Skeletal muscle satellite cell (primary cell): ENCODE measurements around the gene ADAMTS6.

Experiments used
- H3K27me3 ChIP-seq: 2 replicates; pipeline ENCODE4 v1.7.0; 2013; ENCODE audit warnings: low read length; ENCODE audit not compliant: control insufficient read depth, insufficient read depth
- H3K36me3 ChIP-seq: 2 replicates; pipeline ENCODE4 v1.7.0; 2013; ENCODE audit warnings: mild to moderate bottlenecking, control low read depth, low read length; ENCODE audit not compliant: insufficient read depth
- H3K4me1 ChIP-seq: 2 replicates; pipeline ENCODE4 v1.7.0; 2013; ENCODE audit warnings: low read length; ENCODE audit not compliant: control insufficient read depth, insufficient read depth
- H3K4me2 ChIP-seq: 2 replicates; pipeline ENCODE4 v1.7.0; 2013; ENCODE audit warnings: mild to moderate bottlenecking, low read length
- H3K4me3 ChIP-seq: 2 replicates; pipeline ENCODE4 v1.7.0; 2013; ENCODE audit warnings: low read length
- H3K9ac ChIP-seq: 2 replicates; pipeline ENCODE4 v1.7.0; 2013; ENCODE audit warnings: mild to moderate bottlenecking, low read depth, low read length, moderate library complexity
- H3K9me3 ChIP-seq: replicated peaks from 2 replicates; pipeline ENCODE4 v1.7.0; 2013; ENCODE audit warnings: mild to moderate bottlenecking, control low read depth, low read length

Gene ADAMTS6

DNA sequence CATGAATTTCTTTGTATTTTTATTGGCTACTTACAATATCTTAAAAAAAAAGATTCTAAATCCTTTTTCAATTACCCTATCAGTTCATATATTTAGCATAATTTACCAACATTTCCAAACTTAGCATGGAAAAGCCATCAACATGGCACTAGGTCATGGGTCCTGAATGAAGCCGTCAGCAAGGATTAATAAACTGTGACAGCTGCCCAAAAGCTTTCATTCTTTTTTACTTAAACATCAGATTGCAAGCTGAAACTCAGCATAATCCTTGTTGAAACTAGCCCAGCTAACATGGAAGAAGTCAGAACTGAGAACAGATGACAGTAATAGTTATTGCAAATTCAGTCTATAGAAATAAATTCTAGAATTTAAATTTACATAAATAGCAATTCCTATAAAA is 209.8 kb downstream of the ADAMTS6 start:
- Histone ChIP-seq H3K9ac (no peak overlapping the region), H3K9me3 (no peaks in the 10 kb centered on the region), H3K36me3 (peaks cover 29% of the 10 kb centered on the region), H3K27me3 (no peaks in the 10 kb centered on the region), H3K4me1 (no peaks in the 10 kb centered on the region), H3K4me2 (no peak overlapping the region), H3K4me3 (no peak overlapping the region)

DNA sequence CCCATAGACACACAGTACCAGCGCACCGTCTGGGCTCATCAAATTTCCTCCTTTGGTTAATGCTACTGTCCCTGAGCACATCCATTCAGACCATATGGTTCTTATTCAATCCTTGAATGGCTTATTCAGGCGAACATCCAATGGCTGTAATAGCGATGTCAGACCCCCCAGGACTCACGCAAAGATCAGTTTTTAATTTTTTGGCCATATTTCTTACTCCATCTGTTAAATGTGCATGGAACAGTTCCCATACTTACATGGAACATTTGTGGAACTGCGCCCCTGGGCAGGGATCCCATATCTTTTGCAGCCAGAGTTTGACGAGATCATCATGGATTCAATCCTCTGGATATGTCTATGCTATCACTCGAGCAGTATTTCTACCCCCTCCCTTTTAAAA is 213.2 kb downstream of the ADAMTS6 start:
- no peaks in the 10 kb centered on the region for H3K27me3 ChIP-seq
- H3K9me3 ChIP-seq = no peaks in the 10 kb centered on the region
- no peak overlapping the region for H3K4me2 ChIP-seq
- peaks cover 34% of the 10 kb centered on the region for H3K36me3 ChIP-seq
- no peak overlapping the region for H3K9ac ChIP-seq
- H3K4me3 ChIP-seq = no peak overlapping the region
- H3K4me1 ChIP-seq = peaks cover 9% of the 10 kb centered on the region

DNA sequence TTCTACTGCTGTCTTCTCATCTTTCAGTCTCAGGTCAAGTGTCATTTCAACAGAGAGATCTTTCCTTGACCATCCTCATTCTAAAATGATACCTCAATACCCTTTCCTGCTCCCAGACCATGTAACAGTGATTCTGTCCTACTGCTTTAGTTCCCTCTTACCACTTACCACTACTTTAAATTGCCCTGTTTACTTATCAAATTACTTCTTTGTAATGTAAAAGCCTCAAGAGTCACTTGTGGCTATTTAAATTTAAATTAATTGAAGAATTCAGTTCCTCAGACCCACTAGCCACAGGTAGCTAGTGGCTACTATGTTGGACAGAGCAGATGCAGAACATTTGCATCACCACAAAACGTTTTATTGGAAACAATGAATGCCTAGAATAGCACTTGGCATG is 217.3 kb downstream of the ADAMTS6 start:
- H3K9ac ChIP-seq = no peak overlapping the region
- H3K27me3 ChIP-seq = no peaks in the 10 kb centered on the region
- no peaks in the 10 kb centered on the region for H3K9me3 ChIP-seq
- no peak overlapping the region for H3K4me3 ChIP-seq
- peaks cover 30% of the 10 kb centered on the region for H3K4me1 ChIP-seq
- peaks cover 32% of the 10 kb centered on the region for H3K36me3 ChIP-seq
- no peak overlapping the region for H3K4me2 ChIP-seq

- H3K9ac ChIP-seq = no peak overlapping the region
- H3K36me3 ChIP-seq = peaks cover 28% of the 10 kb centered on the region
- peaks cover 30% of the 10 kb centered on the region for H3K4me1 ChIP-seq
- no peaks in the 10 kb centered on the region for H3K27me3 ChIP-seq
- no peaks in the 10 kb centered on the region for H3K9me3 ChIP-seq
- no peak overlapping the region for H3K4me2 ChIP-seq
- H3K4me3 ChIP-seq = no peak overlapping the region
Measured at GRCh38 chr5:65263321-65263720, 218.4 kb downstream of the ADAMTS6 start.

- peak overlapping the region; percentile 1 for H3K4me3 ChIP-seq
Measured at GRCh38 chr5:65262649-65263059, 219.1 kb downstream of the ADAMTS6 start.

DNA sequence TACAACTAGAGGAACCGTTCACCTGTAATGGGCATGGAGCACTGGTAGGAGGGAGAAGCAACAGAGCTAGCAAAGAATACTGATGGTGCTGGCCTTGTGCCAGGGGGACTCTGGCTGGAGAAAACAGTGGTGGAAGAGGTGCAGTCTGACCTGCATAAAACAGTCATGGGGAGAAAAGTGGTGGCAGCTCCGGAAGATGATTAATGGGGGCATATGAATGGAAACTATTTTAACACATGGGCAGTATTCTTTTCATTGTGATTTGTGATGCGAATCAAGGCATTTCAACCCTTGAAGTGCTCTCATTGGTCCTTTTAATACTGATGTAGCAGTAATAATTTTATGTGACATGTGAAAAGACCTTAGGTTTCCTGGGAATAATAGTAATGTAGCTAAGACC is 219.6 kb downstream of the ADAMTS6 start:
- H3K27me3 ChIP-seq = no peaks in the 10 kb centered on the region
- H3K9ac ChIP-seq = peak overlapping the region; percentile 4
- no peaks in the 10 kb centered on the region for H3K9me3 ChIP-seq
- H3K4me3 ChIP-seq = peak overlapping the region; percentile 8
- peak overlapping the region; percentile 39 for H3K4me2 ChIP-seq
- H3K36me3 ChIP-seq = peaks cover 34% of the 10 kb centered on the region
- H3K4me1 ChIP-seq = peaks cover 30% of the 10 kb centered on the region

More at GRCh38 chr5:65262649-65263059, 219.1 kb downstream of the ADAMTS6 start:
- Histone ChIP-seq H3K9me3 (no peaks in the 10 kb centered on the region), H3K4me2 (peak overlapping the region; percentile 39), H3K9ac (peak overlapping the region; percentile 19), H3K27me3 (no peaks in the 10 kb centered on the region), H3K4me1 (peaks cover 30% of the 10 kb centered on the region), H3K36me3 (peaks cover 30% of the 10 kb centered on the region)

DNA sequence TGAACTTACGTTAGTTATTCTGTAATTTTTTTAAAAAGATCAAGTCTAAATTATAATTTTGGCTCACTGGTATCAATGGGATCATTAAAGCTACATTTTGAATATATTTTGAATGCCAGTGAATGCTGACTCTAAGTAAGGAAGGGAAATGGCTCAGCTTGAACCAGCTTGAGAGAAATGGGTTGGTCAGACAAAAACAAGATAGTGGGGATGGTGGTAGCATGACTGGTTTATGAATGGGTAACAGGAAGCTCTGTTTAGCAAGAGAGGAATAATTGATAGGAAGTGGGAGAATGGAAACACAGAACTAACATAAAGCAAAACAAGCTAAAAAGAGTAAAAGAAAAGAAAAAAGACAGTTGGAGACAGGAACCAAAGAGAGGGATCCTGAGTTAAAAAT is 220.2 kb downstream of the ADAMTS6 start:
- Histone ChIP-seq H3K27me3 (no peaks in the 10 kb centered on the region), H3K4me1 (peaks cover 30% of the 10 kb centered on the region), H3K9ac (no peak overlapping the region), H3K9me3 (no peaks in the 10 kb centered on the region), H3K4me2 (no peak overlapping the region), H3K36me3 (peaks cover 34% of the 10 kb centered on the region), H3K4me3 (no peak overlapping the region)

DNA sequence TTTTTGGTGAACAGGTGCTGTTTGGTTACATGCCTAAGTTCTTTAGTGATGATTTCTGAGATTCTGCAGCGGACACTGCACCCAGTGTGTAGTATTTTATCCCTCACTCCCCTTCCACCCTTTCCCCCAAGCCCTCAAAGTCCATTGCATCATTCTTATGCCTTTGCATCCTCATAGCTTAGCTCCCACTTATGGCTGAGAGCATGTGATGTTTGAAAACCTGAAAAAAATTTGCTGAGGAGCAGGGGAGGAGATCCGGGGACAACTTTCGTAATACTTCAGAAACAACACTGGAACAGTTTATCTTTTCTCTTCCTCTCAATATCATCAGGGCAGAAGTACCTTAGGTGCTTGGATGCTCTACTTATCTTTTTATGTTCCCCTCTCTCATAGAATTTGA is 226.4 kb downstream of the ADAMTS6 start:
- H3K4me3 ChIP-seq = no peak overlapping the region
- H3K36me3 ChIP-seq = peaks cover 25% of the 10 kb centered on the region
- no peak overlapping the region for H3K4me2 ChIP-seq
- no peaks in the 10 kb centered on the region for H3K4me1 ChIP-seq
- H3K9ac ChIP-seq = no peak overlapping the region
- no peaks in the 10 kb centered on the region for H3K27me3 ChIP-seq
- H3K9me3 ChIP-seq = no peaks in the 10 kb centered on the region

DNA sequence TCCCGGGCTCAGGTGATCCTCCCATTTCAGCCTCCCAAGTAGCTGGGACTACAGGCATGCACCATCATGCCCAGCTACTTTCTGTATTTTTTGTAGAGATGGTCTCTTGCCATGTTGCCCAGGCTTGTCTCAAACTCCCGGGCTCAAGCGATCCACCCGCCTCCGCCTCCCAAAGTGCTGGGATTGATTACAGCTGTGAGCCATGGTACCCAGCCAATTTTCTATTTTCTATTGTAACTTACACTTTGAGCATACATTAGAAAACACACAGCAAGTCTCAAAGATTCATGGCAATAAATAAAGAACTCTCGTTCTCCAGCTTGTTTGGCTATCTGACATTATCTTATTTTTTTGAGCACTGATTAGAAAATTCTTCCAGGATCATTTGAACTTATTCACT is 228.7 kb downstream of the ADAMTS6 start:
- H3K27me3 ChIP-seq = no peaks in the 10 kb centered on the region
- H3K9ac ChIP-seq = no peak overlapping the region
- no peaks in the 10 kb centered on the region for H3K9me3 ChIP-seq
- H3K4me2 ChIP-seq = no peak overlapping the region
- H3K4me1 ChIP-seq = no peaks in the 10 kb centered on the region
- peaks cover 14% of the 10 kb centered on the region for H3K36me3 ChIP-seq
- H3K4me3 ChIP-seq = no peak overlapping the region

GRCh38 chr5:65248896-65249295 is 232.8 kb downstream of the ADAMTS6 start:
- Histone ChIP-seq H3K9ac (no peak overlapping the region), H3K4me3 (no peak overlapping the region), H3K36me3 (peaks cover 6% of the 10 kb centered on the region), H3K9me3 (no peaks in the 10 kb centered on the region), H3K27me3 (no peaks in the 10 kb centered on the region), H3K4me2 (no peak overlapping the region), H3K4me1 (no peaks in the 10 kb centered on the region)

DNA sequence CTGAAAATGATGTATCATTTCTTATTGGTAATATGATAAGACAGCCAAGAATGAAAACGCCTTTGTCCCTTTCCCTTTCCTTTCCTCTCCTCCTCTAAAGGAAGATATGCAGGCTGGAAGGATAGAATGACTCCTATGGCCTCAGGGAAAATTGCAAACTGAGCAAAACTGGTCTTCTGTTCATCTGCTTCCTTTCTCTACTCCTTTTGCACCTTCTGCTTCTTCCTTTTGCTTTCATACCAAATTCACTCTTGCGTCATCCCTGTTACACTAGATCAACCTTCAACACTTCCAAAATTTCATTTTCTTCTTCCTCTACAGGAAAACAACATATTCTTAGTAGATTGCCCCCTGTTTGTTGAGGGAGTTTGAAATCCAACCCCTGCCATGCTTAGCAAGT is 234.1 kb downstream of the ADAMTS6 start:
- Histone ChIP-seq H3K36me3 (peaks cover 12% of the 10 kb centered on the region), H3K4me2 (no peak overlapping the region), H3K9ac (no peak overlapping the region), H3K4me1 (no peaks in the 10 kb centered on the region), H3K27me3 (no peaks in the 10 kb centered on the region), H3K4me3 (no peak overlapping the region), H3K9me3 (no peaks in the 10 kb centered on the region)

GRCh38 chr5:65246741-65247140 is 235.0 kb downstream of the ADAMTS6 start:
- Histone ChIP-seq H3K4me3 (no peak overlapping the region), H3K4me1 (no peaks in the 10 kb centered on the region), H3K9ac (no peak overlapping the region), H3K36me3 (peaks cover 15% of the 10 kb centered on the region), H3K4me2 (no peak overlapping the region), H3K27me3 (no peaks in the 10 kb centered on the region), H3K9me3 (no peaks in the 10 kb centered on the region)
